Natural killer cell (primary cell): ENCODE results near the gene CCL15. TPM values are rescaled to one million over a fixed set of nuclear protein-coding genes. Genes with fewer than 3 reads are reported as not detected.

Source experiments
- total RNA-seq, 4 donors: library from RNA; stranded (reverse); fragments of 120-200 nt in 1 of 4; gene quantifications; one replicate each; pipeline versions ENCODE4 v1.2.3 to v1.2.4, GENCODE V29; 2013 to 2022

Gene CCL15
- total RNA-seq, 3 donors from 2014 or later (not counting 1 experiment from before 2014, with no cell fraction given) = not detected

Other genes starting within 250 kb of the CCL15 start
- under 1 TPM in 1 of 3 donors, not detected in 2; 0.23 TPM for gene GAS2L2, start 248.3 kb downstream of the CCL15 start, total RNA-seq
- gene C17orf50, start 240.7 kb downstream of the CCL15 start, total RNA-seq = not detected
- gene MMP28, start 205.9 kb downstream of the CCL15 start, total RNA-seq = 1 to 10 TPM in 1 of 3 donors, not detected in 2; 1.1 TPM
- gene TAF15, start 192.1 kb downstream of the CCL15 start, total RNA-seq = 100 to 1,000 TPM; 214 to 253 (median 214) TPM
- 10 to 100 TPM in 2 of 3 donors, 1 to 10 TPM in 1; 10.0 to 24.1 (median 15.1) TPM for gene HEATR9, start 132.7 kb downstream of the CCL15 start, total RNA-seq
- 1,000 to 10,000 TPM in 1 of 3 donors, 100 to 1,000 TPM in 2; 793 to 1,167 (median 825) TPM for gene CCL5, start 121.2 kb downstream of the CCL15 start, total RNA-seq
- gene RDM1, start 70.8 kb downstream of the CCL15 start, total RNA-seq = under 1 TPM; 0.48 to 1.00 (median 0.61) TPM
- not detected for gene LYZL6, start 57.8 kb downstream of the CCL15 start, total RNA-seq
- gene CCL16, start 20.1 kb downstream of the CCL15 start, total RNA-seq = not detected
- not detected for gene CCL14, start 14.8 kb downstream of the CCL15 start, total RNA-seq
- under 1 TPM in 2 of 3 donors, not detected in 1; 0.68 to 0.80 TPM for gene CCL23, start 16.4 kb upstream of the CCL15 start, total RNA-seq
- under 1 TPM in 2 of 3 donors, not detected in 1; 0.54 to 0.55 TPM for gene CCL18, start 62.7 kb upstream of the CCL15 start, total RNA-seq
- 100 to 1,000 TPM; 381 to 547 (median 450) TPM for gene CCL3, start 88.6 kb upstream of the CCL15 start, total RNA-seq
- gene CCL4, start 102.3 kb upstream of the CCL15 start, total RNA-seq = 100 to 1,000 TPM; 360 to 532 (median 476) TPM
- 10 to 100 TPM in 1 of 3 donors, 1 to 10 TPM in 2; 4.3 to 10.7 (median 8.2) TPM for gene TBC1D3B, start 175.1 kb upstream of the CCL15 start, total RNA-seq
- gene CCL3L1, start 195.2 kb upstream of the CCL15 start, total RNA-seq = 10 to 100 TPM; 22.2 to 73.9 (median 55.9) TPM
- 10 to 100 TPM; 23.7 to 31.2 (median 25.4) TPM for gene CCL4L2, start 209.5 kb upstream of the CCL15 start, total RNA-seq